Stimulated activated CD8-positive, alpha-beta memory T cell treated with anti-CD3 and anti-CD28 coated beads, Interleukin-15, amount 100 ng/mL, for 4 hours (primary cell): ENCODE data around the gene THAP11.
"Not testable (repeated sequence)": the region's sequence is repeated elsewhere in the genome, so short reads cannot be mapped to it uniquely, and the experiment has no call there.

Source experiments
- DNase-seq, 2 donors: peaks; one replicate each; pipeline ENCODE4 v3.0.0-alpha.2; 2020; ENCODE audit warnings: low read depth in 2 of 2

The THAP11 gene

DNA sequence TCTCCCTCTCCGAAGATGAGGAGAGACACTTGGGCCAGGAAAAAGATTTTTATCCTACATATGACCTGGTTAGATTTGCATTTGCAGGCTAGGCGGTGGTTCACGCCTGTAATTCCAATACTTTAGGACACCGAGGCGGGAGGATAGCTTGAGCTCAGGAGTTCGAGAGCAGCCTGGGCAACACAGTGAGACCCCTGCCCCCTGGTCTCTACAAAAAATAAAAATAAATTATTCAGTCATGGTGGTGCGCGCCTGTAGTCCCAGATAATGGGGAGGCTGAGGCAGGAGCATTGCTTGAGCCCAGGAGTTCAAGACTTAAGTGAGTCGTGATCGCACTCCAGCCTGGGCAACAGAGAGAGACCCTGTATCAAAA, 7.9 kb upstream of the THAP11 start:
- no peak for DNase-seq

- DNase-seq, result not testable (repeated sequence)
Observed at GRCh38 chr16:67837190-67837589, 4.9 kb upstream of the THAP11 start.

- no peak for DNase-seq
Observed at GRCh38 chr16:67837811-67838210, 4.3 kb upstream of the THAP11 start.

DNA sequence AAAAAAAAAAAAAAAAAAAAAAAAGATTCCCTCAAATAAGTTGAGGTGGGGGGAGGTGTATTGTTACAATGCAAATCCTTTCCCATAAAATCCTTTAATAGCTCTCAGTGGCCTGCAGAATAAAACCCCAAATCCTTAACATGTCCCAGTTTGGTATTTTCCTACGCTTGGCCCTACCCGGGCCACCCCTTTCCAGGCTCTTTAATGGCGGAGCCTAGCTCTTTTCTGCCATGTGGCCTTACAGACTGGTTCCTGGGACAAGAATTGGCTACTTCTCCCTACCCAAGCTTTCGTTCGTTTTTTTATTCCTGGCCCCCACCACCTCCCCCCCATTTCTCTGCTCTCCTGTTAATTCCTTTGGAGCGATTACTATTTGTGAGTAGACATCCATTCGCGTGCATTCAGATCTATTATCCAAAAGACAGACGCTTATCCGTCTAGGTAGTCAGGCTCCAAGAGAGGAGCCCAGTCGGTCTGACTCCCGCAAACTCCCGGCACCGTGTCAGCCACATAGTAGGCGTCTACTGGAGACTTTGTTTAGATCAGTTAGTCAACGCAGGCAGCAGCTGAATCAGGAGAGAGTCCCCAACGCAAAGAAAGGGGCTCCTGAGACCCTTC, 813 bp upstream of the THAP11 start:
- DNase-seq, result no peak

DNA sequence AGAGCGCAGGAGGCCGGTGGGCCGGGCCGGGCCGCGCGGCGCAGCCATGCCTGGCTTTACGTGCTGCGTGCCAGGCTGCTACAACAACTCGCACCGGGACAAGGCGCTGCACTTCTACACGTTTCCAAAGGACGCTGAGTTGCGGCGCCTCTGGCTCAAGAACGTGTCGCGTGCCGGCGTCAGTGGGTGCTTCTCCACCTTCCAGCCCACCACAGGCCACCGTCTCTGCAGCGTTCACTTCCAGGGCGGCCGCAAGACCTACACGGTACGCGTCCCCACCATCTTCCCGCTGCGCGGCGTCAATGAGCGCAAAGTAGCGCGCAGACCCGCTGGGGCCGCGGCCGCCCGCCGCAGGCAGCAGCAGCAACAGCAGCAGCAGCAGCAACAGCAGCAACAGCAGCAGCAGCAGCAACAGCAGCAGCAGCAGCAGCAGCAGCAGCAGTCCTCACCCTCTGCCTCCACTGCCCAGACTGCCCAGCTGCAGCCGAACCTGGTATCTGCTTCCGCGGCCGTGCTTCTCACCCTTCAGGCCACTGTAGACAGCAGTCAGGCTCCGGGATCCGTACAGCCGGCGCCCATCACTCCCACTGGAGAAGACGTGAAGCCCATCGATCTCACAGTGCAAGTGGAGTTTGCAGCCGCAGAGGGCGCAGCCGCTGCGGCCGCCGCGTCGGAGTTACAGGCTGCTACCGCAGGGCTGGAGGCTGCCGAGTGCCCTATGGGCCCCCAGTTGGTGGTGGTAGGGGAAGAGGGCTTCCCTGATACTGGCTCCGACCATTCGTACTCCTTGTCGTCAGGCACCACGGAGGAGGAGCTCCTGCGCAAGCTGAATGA, 606 bp downstream of the THAP11 start:
- peak; percentile 7 to 19 for DNase-seq

GRCh38 chr16:67843343-67843765, 1.2 kb downstream of the THAP11 start:
- DNase-seq, result no peak

- DNase-seq, result no peak
Observed at GRCh38 chr16:67844497-67844896, 2.4 kb downstream of the THAP11 start.

GRCh38 chr16:67845291-67846062, 3.4 kb downstream of the THAP11 start:
- DNase-seq, result no peak

GRCh38 chr16:67846063-67846319, 3.9 kb downstream of the THAP11 start:
- DNase-seq, result no peak

GRCh38 chr16:67846320-67847063, 4.4 kb downstream of the THAP11 start, which contains the start of gene NUTF2:
TSS of gene NUTF2 (plus strand) at chr16:67846933. CDS start at chr16:67865131, 18,198 bp downstream.
- peak; percentile 91 to 92 for DNase-seq

DNA sequence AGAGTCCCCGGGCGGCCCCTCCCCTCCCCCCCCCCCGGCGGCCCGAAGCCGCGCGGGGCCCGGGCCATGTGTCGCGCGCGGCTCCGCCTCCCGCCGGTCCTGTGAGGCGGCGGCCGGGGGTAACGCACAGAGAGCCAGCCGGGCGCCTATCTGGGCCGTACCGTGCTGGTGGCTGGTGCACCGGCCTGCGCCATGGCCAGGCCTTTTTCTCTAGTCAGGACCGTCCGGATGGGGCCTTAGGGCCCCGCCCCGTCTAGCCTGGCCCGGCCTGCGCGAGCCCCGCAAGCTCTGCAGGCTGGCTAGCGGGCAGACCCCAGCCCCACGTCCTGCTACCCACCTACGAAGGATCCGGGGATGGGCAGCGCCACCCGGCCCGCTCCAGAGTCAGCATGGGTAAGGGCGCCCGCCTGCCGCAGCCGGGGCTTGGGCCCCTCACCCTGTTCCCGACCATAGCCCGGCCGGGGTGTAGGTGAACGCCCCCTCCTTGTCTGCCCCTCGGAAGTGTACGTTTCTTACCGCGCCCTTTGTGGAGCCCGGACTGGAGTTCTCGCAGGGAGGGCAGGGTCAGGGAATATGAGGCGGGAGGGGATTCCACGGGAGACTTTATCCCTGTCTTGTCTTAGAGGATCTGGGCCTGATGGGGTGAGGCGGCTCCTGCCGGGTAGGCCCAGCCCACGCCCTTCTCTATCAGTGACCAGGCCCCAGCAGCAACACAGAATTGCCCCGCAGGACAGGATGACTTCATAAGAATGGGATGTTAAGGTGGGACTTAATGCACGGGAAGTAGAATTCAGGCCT, 5.1 kb downstream of the THAP11 start, which contains the start of gene CENPT:
TSS of gene CENPT (minus strand) at position 630 of the 798 bp plus-strand sequence. CDS start 13,834 bp downstream, outside the sequence.
- DNase-seq, result no peak

DNA sequence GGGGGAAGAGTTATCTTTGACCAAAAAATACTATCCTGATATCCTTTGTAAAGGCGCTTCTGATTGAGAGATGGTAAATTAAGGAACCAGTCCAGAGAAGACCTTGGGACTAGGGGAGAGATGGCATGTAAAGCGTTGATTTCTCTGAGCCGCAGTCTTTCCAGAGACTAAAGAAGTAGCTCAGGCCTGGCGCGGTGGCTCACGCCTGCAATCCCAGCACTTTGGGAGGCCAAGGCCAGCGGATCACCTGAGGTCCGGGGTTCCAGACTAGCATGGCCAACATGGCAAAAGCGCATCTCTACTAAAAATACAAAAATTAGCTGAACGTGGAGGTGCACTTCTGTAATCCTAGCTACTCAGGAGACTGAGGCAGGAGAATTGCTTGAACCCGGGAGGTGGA, 6.0 kb downstream of the THAP11 start:
- no peak for DNase-seq

GRCh38 chr16:67853670-67854069, 11.6 kb downstream of the THAP11 start:
- no peak for DNase-seq

DNA sequence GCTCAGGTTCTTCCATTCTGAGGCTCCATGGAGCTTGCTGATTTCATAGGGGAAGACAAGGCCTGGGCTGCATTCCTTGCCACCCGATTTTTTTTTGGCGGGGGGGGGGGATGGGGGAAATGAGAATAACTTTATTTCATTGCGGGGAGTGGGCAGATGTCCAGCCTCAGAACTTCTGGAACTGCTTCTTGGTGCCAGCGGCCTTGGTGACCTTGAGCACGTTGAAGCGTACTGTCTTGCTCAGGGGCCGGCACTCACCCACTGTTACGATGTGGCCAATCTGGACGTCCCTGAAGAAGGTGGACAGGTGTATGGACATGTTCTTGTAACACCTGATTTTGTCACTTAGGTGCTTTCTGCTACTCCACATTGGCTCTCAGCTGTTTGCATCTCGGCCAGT, 13.7 kb downstream of the THAP11 start:
- no peak for DNase-seq

DNA sequence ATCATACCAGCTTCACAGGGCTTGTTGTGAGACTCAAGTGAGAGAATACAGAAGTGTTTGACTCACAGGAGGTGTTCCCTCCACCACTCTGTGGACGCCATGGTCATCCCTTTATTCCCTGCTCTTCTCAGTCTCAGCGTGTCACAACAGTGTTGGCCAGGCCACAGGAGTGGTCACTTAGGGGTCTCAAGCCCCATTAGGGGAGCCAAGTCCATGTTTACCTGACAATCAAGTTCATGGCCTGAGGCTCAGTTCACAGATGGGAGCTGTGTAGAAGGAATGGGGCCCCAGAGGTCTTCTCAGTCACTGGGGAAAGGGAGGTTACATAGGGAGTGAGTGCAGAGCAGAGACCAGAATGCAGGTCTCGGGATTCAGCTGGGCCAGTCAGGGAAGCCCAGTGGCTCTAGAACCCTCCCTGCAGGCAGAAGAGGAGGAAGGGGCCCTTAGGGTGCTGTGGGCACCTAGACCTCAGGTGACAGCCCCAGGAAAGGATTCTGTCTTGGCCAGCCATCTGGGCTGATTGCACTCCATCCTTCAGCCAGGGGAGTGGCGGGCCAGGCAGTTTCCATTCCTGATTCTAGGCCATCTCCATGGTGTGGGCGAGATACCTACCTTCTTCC, 14.9 kb downstream of the THAP11 start:
- DNase-seq, result no peak

GRCh38 chr16:67857547-67858233, 15.6 kb downstream of the THAP11 start:
- DNase-seq, result peak in 1 of 2 donors; percentile 15

DNA sequence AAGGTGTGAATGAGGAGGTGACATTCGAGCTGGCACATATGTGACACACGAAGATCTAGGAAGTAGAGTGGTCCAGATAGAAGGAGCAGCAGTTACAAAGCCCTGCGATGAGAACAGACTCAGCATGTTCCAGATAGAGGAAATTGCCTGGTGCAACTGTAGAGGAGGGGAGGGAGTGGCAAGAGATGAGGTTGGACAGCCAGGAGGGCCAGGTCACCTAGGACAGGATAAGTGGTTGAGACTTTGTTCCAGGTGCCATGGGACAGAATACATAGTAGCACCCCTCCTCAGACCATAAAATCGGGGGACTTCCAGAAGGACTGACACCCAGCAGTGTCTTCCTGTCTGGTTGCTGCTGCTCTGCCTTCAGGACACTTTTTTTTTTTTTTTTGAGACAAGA, 16.4 kb downstream of the THAP11 start:
- no peak for DNase-seq

DNA sequence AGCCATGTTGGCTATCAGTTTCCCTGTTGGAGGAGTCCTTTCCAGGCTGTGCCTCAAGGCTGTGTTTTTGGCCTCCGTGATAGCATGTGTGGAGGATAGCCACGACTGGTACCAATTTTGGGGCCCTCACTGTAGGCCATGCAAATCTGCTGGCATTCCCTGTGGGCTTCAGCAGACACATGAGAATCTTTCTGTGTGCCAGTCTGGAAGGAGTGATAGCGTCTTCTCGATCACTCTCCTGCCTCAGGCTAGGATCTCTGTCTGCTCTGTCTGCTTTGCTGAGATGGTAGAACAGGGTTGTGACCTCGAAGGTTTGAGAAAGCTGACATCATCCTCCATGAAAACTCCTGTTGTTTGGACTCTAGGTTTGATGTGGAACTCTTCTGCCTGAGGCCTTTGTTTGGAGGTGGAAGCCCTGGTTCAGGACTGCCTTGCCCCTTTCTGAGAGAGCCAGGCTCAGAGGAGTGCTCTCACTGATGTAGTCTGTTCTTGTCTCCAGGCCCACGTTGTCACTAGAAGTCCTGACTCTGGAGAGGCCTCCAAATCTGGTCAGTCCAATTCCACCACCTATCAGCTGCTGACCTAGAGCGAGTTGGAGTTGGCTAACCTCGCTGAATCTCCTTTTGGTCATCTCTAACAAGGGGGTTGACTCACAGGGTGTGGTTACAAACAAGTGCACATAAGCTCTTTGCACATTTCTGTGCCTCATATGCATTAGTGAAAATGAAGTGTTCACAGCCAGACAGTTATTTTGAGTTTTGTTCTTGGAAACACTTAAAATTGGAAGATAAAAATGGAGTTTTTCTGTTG, 18.7 kb downstream of the THAP11 start:
- no peak for DNase-seq

DNA sequence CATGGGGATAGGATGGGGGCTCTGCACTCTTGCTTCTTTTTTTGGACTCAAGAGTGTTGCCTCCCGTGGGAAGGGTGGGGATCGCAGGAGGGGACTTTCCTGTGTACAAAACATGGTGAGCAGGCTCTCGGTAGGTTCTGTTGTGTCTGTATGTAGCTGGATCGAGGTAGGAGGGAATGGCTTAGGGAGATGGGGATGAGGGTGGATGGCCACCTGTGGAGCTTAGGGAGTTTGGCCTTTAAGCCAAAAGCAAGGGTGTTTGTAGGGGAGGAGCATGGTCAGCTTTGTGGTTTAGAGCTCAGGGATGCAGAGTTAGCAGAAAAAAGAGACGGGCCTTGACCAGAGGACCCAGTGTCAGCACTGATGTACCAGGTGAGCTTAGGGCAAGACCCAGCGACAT, 19.8 kb downstream of the THAP11 start:
- no peak for DNase-seq
